Fibroblast of the aortic adventitia (primary cell): Measurements from ENCODE around the gene DNAH7. TPM values are rescaled to one million over a fixed set of nuclear protein-coding genes. Genes with fewer than 3 reads are reported as not detected.
"Not testable (repeated sequence)": the region's sequence is repeated elsewhere in the genome, so short reads cannot be mapped to it uniquely, and the experiment has no call there.

ENCODE experiments used
- DNase-seq: peaks from one replicate; pipeline ENCODE4 v3.0.0-alpha.2; 2010; ENCODE audit warnings: low read depth
- H3K4me3 ChIP-seq: 2 replicates; pipeline ENCODE4 v1.5.1; 2011; ENCODE audit warnings: low read depth, mild to moderate bottlenecking, control low read depth, low read length, moderate library complexity
- total RNA-seq: library from RNA; depleted of rRNA; stranded (reverse); fragments of >200 nt; gene quantifications from 2 replicates; pipeline ENCODE4 v1.2.3, GENCODE V29; 2012; ENCODE audit warnings: low replicate concordance
- TF ChIP-seq, protein P1 (sequence below): IDR thresholded peaks from 2 replicates; pipeline ENCODE4 v1.5.1; 2011; ENCODE audit warnings: mild to moderate bottlenecking, low read length, control low read depth, inconsistent platforms; ENCODE audit not compliant: insufficient read depth

Gene DNAH7
- total RNA-seq, 1 donor: 2.6 TPM

- TF ChIP-seq, protein P1, sequence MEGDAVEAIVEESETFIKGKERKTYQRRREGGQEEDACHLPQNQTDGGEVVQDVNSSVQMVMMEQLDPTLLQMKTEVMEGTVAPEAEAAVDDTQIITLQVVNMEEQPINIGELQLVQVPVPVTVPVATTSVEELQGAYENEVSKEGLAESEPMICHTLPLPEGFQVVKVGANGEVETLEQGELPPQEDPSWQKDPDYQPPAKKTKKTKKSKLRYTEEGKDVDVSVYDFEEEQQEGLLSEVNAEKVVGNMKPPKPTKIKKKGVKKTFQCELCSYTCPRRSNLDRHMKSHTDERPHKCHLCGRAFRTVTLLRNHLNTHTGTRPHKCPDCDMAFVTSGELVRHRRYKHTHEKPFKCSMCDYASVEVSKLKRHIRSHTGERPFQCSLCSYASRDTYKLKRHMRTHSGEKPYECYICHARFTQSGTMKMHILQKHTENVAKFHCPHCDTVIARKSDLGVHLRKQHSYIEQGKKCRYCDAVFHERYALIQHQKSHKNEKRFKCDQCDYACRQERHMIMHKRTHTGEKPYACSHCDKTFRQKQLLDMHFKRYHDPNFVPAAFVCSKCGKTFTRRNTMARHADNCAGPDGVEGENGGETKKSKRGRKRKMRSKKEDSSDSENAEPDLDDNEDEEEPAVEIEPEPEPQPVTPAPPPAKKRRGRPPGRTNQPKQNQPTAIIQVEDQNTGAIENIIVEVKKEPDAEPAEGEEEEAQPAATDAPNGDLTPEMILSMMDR: no peak
- no peak overlapping the region for H3K4me3 ChIP-seq
- no peak for DNase-seq
Observed at GRCh38 chr2:196096264-196096663, 27.6 kb upstream of the DNAH7 start.

DNA sequence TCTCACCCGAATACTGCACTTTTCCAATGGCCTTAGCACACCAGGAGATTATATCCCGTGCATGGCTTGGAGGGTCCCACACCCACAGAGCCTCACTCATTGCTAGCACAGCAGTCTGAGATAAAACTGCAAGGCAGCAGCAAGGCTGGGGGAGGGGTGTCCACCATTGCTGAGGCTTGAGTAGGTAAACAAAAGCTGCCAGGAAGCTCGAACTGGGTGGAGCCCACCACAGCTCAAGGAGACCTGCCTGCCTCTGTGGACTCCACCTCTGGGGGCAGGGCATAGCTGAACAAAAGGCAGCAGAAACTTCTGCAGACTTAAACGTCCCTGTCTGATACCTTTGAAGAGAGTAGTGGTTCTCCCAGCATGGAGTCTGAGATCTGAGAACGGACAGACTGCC, 20.8 kb upstream of the DNAH7 start:
- not testable (repeated sequence) for H3K4me3 ChIP-seq, DNase-seq

DNA sequence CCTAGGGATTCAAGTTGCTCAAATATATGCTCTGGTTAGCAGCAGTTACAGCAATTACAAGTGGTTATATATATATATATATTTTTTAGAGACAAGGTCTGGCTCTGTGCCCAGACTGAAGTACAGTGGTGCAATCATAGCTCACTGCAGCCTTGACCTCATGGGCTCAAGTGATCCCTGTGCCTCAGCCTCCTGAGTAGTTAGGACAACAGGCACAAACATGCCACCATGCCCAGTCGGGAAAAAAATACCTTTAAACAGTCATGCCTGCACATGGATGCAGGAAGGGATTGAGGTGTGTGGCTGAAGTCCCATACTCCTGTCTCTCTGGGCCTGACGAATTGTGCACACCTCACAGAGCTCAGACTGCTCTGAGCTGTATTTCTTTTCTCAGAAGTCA, 19.6 kb upstream of the DNAH7 start:
- peak; percentile 48 for DNase-seq
- no peak overlapping the region for H3K4me3 ChIP-seq
- TF ChIP-seq, protein P1: no peak

DNA sequence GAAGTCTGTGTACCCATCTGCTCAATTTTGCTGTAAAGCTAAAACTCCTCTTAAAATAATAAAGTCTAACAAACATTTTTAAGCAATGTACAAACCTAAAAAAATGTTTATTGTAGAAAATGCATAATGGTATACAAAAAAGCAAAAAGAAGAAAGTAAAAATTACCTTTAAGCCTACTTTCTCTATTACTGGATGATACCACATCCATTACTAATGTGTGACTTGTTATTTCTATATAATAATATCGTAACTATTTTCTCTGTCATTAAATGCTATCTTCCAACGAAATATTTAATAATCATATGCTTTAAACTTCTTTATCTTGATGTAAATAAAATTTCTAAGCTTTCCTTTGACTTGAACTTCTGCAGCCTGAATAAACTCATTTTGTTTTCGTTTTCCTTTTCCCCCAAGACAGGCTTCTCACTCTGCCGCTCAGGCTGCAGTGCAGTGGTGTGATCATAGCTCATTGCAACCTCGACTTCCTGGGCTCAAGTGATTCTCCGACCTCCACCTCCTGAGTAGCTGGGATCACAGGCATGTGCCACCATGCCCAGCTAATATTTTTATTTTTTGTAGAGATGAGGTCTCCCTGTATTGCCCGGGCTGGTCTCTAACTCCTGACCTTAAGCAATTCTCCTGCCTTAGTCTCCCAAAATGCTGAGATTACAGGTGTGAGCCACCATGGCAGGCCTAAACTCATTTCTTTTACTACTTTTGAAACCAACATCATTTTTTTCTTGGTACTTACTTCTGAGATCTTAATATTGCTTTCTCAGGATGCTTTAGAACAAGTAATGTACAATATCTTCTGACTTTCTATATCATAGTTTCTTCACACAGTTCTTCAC, 18.1 kb upstream of the DNAH7 start:
- no peak overlapping the region for H3K4me3 ChIP-seq
- TF ChIP-seq, protein P1: no peak
- no peak for DNase-seq

- no peak for DNase-seq
- H3K4me3 ChIP-seq: no peak overlapping the region
- TF ChIP-seq, protein P1: no peak
Observed at GRCh38 chr2:196083601-196084000, 15.0 kb upstream of the DNAH7 start.

- TF ChIP-seq, protein P1: no peak
- no peak overlapping the region for H3K4me3 ChIP-seq
- DNase-seq: no peak
Observed at GRCh38 chr2:196080526-196080925, 11.9 kb upstream of the DNAH7 start.

- TF ChIP-seq, protein P1: no peak
- no peak overlapping the region for H3K4me3 ChIP-seq
- DNase-seq: no peak
Observed at GRCh38 chr2:196079052-196079451, 10.4 kb upstream of the DNAH7 start.
